Stimulated activated CD4-positive, alpha-beta T cell treated with anti-CD3 and anti-CD28 coated beads, Interleukin-1b, Interleukin-23, amount 100 ng/mL, for 4 hours (primary cell): ENCODE measurements around the gene PCED1A.

ENCODE experiments used
- DNase-seq, 2 donors: peaks; one replicate each; pipeline ENCODE4 v3.0.0-alpha.2; 2020; ENCODE audit warnings: low read depth in 2 of 2

The PCED1A gene

GRCh38 chr20:2804852-2805688 lies 35.4 kb downstream of the PCED1A start:
- no peak for DNase-seq

DNA sequence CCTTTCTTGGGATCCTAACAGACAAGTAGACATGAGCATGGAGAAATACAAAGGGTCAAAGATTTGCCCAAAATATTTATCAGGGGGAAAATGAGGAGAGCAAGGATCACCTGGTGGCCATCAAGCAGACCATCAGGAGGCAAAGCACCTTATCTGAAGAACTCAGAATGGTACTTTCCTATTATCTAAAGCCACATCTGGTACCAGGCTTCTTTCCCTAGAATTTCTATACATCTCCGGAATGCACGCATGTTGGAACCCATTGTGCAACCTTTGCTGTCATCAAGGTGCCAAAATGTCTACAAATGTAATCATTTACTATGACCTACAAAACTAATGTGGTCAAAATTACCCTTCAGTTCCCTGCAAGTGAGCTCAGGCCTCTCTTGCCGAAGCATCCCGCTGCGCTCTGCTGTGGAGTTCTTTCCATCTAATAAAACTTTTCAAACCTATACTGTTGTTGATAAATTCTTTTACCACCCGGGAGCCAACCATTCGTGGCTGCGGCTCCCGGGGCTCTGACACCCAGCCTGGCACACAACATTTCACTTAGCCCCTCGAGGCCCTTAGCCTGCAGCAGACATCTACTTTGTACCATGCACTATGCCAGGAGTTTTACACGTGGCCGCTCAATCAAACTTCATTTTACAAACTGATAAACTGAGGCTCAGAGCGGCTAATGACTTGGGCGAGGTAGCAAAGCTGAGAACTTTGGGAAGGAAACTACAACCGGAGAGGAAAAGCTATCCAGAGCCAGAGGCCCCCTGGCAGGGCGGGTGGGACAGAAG lies 36.2 kb downstream of the PCED1A start:
- DNase-seq = no peak

- no peak for DNase-seq
Observed at GRCh38 chr20:2801286-2801728, 39.1 kb downstream of the PCED1A start.

DNA sequence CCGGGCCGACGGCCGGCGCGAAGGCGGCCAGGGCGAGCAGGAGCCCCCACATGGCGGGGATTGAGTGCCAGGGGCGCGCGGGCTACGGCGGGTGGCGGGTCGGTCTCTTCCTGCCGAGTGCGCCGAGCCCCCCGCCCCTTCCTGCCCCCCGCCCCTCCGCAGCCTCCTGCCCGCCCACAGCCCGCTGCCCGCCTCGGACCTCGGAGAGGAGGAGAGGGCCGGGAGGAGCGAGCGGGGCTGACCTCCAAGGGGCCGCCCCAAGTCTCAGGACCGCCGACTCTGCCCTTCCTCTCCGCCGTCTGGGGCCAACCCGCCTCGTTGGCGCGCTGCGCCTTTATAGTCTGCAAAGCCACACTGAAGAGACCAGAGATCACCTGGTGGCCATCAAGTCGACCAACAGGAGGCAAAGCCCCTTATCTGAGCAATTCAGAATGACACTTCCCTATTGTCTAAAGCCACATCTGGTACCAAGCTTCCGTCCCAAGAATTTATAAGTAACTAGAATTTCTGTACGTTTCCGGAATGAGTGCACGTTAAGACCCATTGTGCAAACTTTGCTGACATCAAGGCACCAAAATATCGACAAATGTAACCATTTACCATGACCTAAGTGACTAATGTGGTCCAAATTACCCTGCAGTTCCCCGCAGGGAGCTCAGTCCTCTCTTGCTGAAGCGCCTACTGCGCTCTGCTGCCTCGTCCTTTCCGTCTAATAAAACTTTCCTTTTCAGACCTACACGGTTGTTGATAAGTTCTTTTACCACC lies 39.8 kb downstream of the PCED1A start, which contains the start of gene CPXM1:
Gene CPXM1, minus strand, starts transcription at position 107 of the 765 bp plus-strand sequence. Its CDS starts 55 bp downstream, at position 52.
- no peak for DNase-seq

- DNase-seq = no peak
Observed at GRCh38 chr20:2799688-2800520, 40.6 kb downstream of the PCED1A start.

DNA sequence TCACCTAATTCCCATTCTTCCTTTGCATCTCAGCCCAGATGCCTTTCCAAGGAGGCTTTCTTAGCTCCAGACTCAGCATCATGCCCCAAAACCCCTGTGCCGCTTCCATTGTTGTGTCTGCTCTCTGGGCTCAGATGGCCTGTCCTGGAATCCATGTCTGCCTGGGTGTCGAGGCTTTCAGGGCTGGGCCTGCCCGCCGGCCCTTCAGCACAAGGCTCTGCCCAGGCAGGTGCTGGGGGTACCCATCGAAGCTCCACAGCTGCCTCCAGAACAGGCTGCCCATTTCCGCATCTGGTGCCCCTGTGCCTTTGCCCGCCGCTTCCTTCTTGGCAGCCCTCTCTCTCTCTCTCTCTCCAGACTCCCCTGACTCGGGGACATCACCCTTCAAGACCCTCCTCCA lies 41.2 kb downstream of the PCED1A start:
- DNase-seq = no peak

DNA sequence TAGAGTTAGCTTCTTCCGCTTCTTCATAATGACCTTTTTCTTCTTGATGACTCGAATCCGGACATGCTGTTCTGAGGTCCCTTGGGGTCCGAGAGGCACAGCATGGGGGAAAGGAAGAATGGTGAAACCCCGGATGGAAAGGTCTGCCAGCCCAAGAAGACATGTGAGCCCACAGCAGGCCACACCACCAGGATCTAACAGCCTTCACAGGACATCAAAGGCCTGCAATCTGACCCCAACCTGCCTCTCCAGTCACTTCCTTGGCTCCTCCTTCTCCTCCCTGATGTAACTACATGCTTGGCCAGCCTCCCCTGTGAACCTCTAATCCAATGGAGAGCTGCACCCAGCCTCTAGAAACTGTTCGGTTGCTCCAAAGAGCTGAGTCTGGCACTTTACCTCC lies 41.6 kb downstream of the PCED1A start:
- DNase-seq = no peak

DNA sequence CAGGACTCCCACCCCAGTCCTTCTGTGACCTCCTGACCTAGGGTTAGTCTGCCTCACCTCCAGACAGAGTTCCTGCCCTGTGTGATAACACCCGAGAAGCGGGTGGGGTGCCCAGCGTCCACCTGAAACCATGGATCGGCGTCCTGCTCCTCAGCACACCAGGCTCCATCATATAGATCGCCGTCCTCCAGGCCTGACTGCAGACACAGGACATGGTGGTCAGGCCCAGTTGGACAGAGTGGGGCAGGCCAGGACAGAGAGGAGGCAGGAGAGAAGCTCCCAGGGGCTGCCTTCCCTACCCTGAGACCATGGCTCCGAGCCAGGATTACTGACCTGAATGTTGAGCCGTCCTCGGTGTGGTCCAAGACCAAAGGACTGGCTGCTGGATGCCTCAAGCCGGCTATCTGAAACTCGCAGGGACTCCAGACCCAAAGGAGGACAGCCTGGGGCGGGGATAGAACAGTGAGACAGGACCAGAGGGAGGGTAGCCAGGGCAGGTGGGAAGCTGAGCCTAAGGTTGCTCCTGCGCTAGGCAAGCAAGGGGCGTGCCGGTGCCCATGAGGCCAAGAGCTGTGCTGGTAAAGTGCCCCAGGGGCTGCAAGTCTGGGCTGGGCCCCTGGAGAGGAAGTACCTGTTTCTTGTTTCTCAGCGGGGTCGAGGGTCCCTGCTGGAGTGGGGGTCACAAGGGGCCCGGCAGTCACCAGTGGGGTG lies 42.2 kb downstream of the PCED1A start:
- no peak for DNase-seq

GRCh38 chr20:2797136-2797983 lies 43.1 kb downstream of the PCED1A start:
- DNase-seq = no peak

GRCh38 chr20:2796011-2796660 lies 44.3 kb downstream of the PCED1A start:
- DNase-seq = no peak

DNA sequence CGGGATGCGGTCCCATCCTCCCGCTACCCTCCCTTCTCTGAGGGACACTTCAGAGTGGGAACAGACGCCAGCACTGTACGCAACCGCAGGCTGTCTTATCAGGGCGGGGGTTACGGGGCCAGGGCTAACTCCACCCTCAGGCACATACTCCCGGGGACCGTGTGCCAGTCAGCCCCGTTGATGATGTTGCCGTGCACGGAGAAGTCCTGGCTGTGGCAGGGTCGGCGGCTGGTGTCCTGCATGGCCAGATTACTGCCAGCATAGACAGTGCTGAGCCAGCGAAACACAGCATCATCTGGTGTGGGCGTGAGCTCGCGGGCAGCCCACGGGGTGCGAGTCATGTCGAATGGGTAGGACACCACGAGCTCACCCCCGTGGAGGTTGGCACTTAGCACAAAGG lies 45.0 kb downstream of the PCED1A start:
- DNase-seq = no peak

GRCh38 chr20:2794866-2795447 lies 45.5 kb downstream of the PCED1A start:
- DNase-seq = no peak

DNA sequence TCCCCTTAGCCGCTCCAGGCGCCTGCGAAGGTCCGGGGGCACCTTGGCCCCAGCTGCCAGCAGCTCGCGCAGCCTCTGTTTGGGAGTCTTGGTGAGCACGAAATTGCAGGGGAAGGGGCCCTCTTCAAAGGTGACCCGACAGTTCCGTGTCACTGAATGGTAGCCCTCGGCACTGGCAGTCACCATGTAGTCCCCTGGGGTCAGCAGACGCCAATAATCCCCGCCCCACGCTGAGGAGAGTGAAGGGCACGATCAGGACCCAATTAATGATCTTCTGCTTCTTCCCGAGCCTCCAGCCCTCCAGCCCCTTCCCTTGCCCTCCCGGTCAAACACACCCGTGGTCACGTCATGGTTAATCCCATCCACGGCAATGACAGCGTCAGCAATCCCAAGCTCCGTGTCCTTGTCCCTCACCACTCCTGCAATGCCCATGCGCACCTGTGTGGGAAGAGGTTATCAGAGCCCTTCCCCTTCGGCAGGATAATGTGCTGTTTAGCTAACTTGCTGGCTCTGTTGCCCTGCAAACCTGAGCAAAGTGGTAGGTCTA lies 46.2 kb downstream of the PCED1A start:
- no peak for DNase-seq

- DNase-seq = no peak
Observed at GRCh38 chr20:2793471-2793870, 47.0 kb downstream of the PCED1A start.
